Muscle layer of colon (tissue), 2 donors: ENCODE data around the gene FBXL22.

Source experiments
- H3K27ac ChIP-seq: one replicate; pipeline ENCODE4 v1.7.0; 2013; ENCODE audit warnings: low read depth, mild to moderate bottlenecking, low read length, moderate library complexity
- H3K27me3 ChIP-seq, 2 donors: one replicate each; pipeline ENCODE4 v1.7.0; 2013; ENCODE audit warnings: low read length in 2 of 2, mild to moderate bottlenecking in 2 of 2; ENCODE audit not compliant: insufficient read depth in 2 of 2, control insufficient read depth in 1 of 2
- H3K36me3 ChIP-seq: one replicate; pipeline ENCODE4 v1.7.0; 2013; ENCODE audit warnings: mild to moderate bottlenecking, low read length; ENCODE audit not compliant: insufficient read depth
- H3K4me1 ChIP-seq: one replicate; pipeline ENCODE4 v1.7.0; 2013; ENCODE audit warnings: mild to moderate bottlenecking, low read length; ENCODE audit not compliant: insufficient read depth
- H3K4me3 ChIP-seq, 2 donors: one replicate each; pipeline ENCODE4 v1.7.0; 2013; ENCODE audit warnings: low read length in 2 of 2, low read depth in 1 of 2, mild to moderate bottlenecking in 1 of 2, moderate library complexity in 1 of 2
- H3K9ac ChIP-seq: one replicate; pipeline ENCODE4 v1.7.0; 2013; ENCODE audit warnings: low read length
- H3K9me3 ChIP-seq: one replicate; pipeline ENCODE4 v1.7.0; 2013; ENCODE audit warnings: mild to moderate bottlenecking, low read length
- donor health status: abdominal sarcoma.
- donor health status: Adenocarcinoma of cecum.

The FBXL22 gene

GRCh38 chr15:63595688-63596087, 1.5 kb upstream of the FBXL22 start:
- H3K27ac ChIP-seq, result peak overlapping the region; percentile 97
- no peaks in the 10 kb centered on the region for H3K9me3 ChIP-seq
- H3K9ac ChIP-seq, result peak overlapping the region; percentile 94
- peaks cover 24% of the 10 kb centered on the region for H3K36me3 ChIP-seq
- peaks cover 27% of the 10 kb centered on the region for H3K4me1 ChIP-seq
- no peaks in the 10 kb centered on the region for H3K27me3 ChIP-seq
- no peak overlapping the region for H3K4me3 ChIP-seq

- Histone ChIP-seq H3K4me1 (peaks cover 29% of the 10 kb centered on the region), H3K9ac (peak overlapping the region; percentile 94), H3K27me3 (no peaks in the 10 kb centered on the region), H3K4me3 (peak overlapping the region in 1 of 2 donors; percentile 83), H3K9me3 (no peaks in the 10 kb centered on the region), H3K27ac (peak overlapping the region; percentile 97), H3K36me3 (peaks cover 16% of the 10 kb centered on the region)
These were observed 530 bp upstream of the FBXL22 start for GRCh38 chr15:63596676-63597037.

GRCh38 chr15:63597821-63598220, 634 bp downstream of the FBXL22 start:
- peaks cover 10% of the 10 kb centered on the region for H3K36me3 ChIP-seq
- H3K27ac ChIP-seq, result peak overlapping the region; percentile 97
- H3K4me3 ChIP-seq, result peak overlapping the region; percentile 76 to 83
- H3K9ac ChIP-seq, result peak overlapping the region; percentile 94
- H3K27me3 ChIP-seq, result no peaks in the 10 kb centered on the region
- H3K4me1 ChIP-seq, result peaks cover 38% of the 10 kb centered on the region
- H3K9me3 ChIP-seq, result no peaks in the 10 kb centered on the region

GRCh38 chr15:63598473-63599400, 1.6 kb downstream of the FBXL22 start:
- Histone ChIP-seq H3K9ac (peak overlapping the region; percentile 94), H3K27me3 (no peaks in the 10 kb centered on the region), H3K9me3 (no peaks in the 10 kb centered on the region), H3K4me1 (peaks cover 39% of the 10 kb centered on the region), H3K36me3 (peaks cover under 1% of the 10 kb centered on the region), H3K4me3 (peak overlapping the region; percentile 76 to 83), H3K27ac (peak overlapping the region; percentile 97)

GRCh38 chr15:63599401-63600000, 2.3 kb downstream of the FBXL22 start:
- peaks cover 38% of the 10 kb centered on the region for H3K4me1 ChIP-seq

GRCh38 chr15:63600001-63600615, 2.9 kb downstream of the FBXL22 start:
- Histone ChIP-seq H3K27me3 (no peaks in the 10 kb centered on the region), H3K9ac (peak overlapping the region; percentile 94), H3K36me3 (no peaks in the 10 kb centered on the region), H3K4me1 (peaks cover 32% of the 10 kb centered on the region), H3K4me3 (peak overlapping the region; percentile 76 to 83), H3K27ac (peak overlapping the region; percentile 97), H3K9me3 (no peaks in the 10 kb centered on the region)

More at GRCh38 chr15:63599401-63600000, 2.3 kb downstream of the FBXL22 start:
- no peaks in the 10 kb centered on the region for H3K27me3 ChIP-seq
- H3K4me3 ChIP-seq, result peak overlapping the region; percentile 76 to 83
- no peaks in the 10 kb centered on the region for H3K9me3 ChIP-seq
- no peaks in the 10 kb centered on the region for H3K36me3 ChIP-seq
- peak overlapping the region; percentile 94 for H3K9ac ChIP-seq
- H3K27ac ChIP-seq, result peak overlapping the region; percentile 97

- Histone ChIP-seq H3K27me3 (no peaks in the 10 kb centered on the region), H3K27ac (peak overlapping the region; percentile 97), H3K4me1 (peaks cover 32% of the 10 kb centered on the region), H3K36me3 (no peaks in the 10 kb centered on the region), H3K9me3 (no peaks in the 10 kb centered on the region), H3K9ac (peak overlapping the region; percentile 94), H3K4me3 (peak overlapping the region; percentile 76 to 83)
These were observed 3.4 kb downstream of the FBXL22 start for GRCh38 chr15:63600616-63601025.

GRCh38 chr15:63601026-63601703, 4.0 kb downstream of the FBXL22 start:
- H3K27ac ChIP-seq, result peak overlapping the region; percentile 69
- no peaks in the 10 kb centered on the region for H3K27me3 ChIP-seq
- no peaks in the 10 kb centered on the region for H3K36me3 ChIP-seq
- peak overlapping the region; percentile 51 for H3K9ac ChIP-seq
- peaks cover 32% of the 10 kb centered on the region for H3K4me1 ChIP-seq
- peak overlapping the region; percentile 63 to 78 for H3K4me3 ChIP-seq
- no peaks in the 10 kb centered on the region for H3K9me3 ChIP-seq

- H3K4me1 ChIP-seq, result peaks cover 29% of the 10 kb centered on the region
- H3K27ac ChIP-seq, result peak overlapping the region; percentile 69
- H3K36me3 ChIP-seq, result no peaks in the 10 kb centered on the region
- H3K9me3 ChIP-seq, result no peaks in the 10 kb centered on the region
- H3K9ac ChIP-seq, result peak overlapping the region; percentile 51
- H3K4me3 ChIP-seq, result peak overlapping the region; percentile 63 to 78
- H3K27me3 ChIP-seq, result no peaks in the 10 kb centered on the region
These were observed 4.6 kb downstream of the FBXL22 start for GRCh38 chr15:63601704-63602185.

GRCh38 chr15:63602595-63602994, 5.4 kb downstream of the FBXL22 start:
- Histone ChIP-seq H3K36me3 (peaks cover 1% of the 10 kb centered on the region), H3K27me3 (no peaks in the 10 kb centered on the region), H3K27ac (peak overlapping the region; percentile 13), H3K9me3 (no peaks in the 10 kb centered on the region), H3K4me3 (no peak overlapping the region), H3K9ac (no peak overlapping the region), H3K4me1 (peaks cover 25% of the 10 kb centered on the region)

GRCh38 chr15:63603516-63603915, 6.3 kb downstream of the FBXL22 start:
- no peak overlapping the region for H3K4me3 ChIP-seq
- H3K27ac ChIP-seq, result no peak overlapping the region
- no peak overlapping the region for H3K9ac ChIP-seq
- H3K27me3 ChIP-seq, result no peaks in the 10 kb centered on the region
- H3K4me1 ChIP-seq, result peaks cover 25% of the 10 kb centered on the region
- peaks cover 11% of the 10 kb centered on the region for H3K36me3 ChIP-seq
- no peaks in the 10 kb centered on the region for H3K9me3 ChIP-seq
